Aorta (tissue), 5 donors: Measurements from ENCODE around the gene FLYWCH1. TPM values are rescaled to one million over a fixed set of nuclear protein-coding genes. Genes with fewer than 3 reads are reported as not detected.
A peak's percentile ranks its signal among the peaks of the same experiment; 100 is the strongest.

Experiments
- ATAC-seq: fragments of 200-7000 bp; cut with Tn5 transposase; one replicate; pipeline ENCODE4 v1.9.1; 2022; ENCODE audit warnings: moderate library complexity; ENCODE audit not compliant: low FRiP score
- DNase-seq, 2 donors: peaks; one replicate each; pipeline ENCODE4 v3.0.0-alpha.2; 2020
- H3K27ac ChIP-seq, 2 donors: one replicate each; pipeline ENCODE4 v1.5.1; 2013; ENCODE audit warnings: low read length in 2 of 2, mild to moderate bottlenecking in 2 of 2, moderate library complexity in 2 of 2, control low read depth in 1 of 2, inconsistent platforms in 1 of 2, low read depth in 1 of 2
- H3K27me3 ChIP-seq, 2 donors: one replicate each; pipeline ENCODE4 v1.6.1; 2013; ENCODE audit warnings: control low read depth in 1 of 2, low read length in 1 of 2, mild to moderate bottlenecking in 1 of 2, moderate library complexity in 1 of 2; ENCODE audit not compliant: insufficient read depth in 2 of 2, control insufficient read depth in 1 of 2
- H3K36me3 ChIP-seq, 2 donors: one replicate each; pipeline ENCODE4 v1.6.1; 2013; ENCODE audit warnings: control low read depth in 1 of 2, low read length in 1 of 2, mild to moderate bottlenecking in 1 of 2; ENCODE audit not compliant: insufficient read depth in 2 of 2, control insufficient read depth in 1 of 2
- H3K4me1 ChIP-seq, 2 donors: one replicate each; pipeline ENCODE4 v1.6.1; 2013; ENCODE audit warnings: low read length in 2 of 2, control low read depth in 1 of 2, mild to moderate bottlenecking in 1 of 2, moderate library complexity in 1 of 2; ENCODE audit not compliant: insufficient read depth in 2 of 2, control insufficient read depth in 1 of 2
- H3K4me3 ChIP-seq, 2 donors: one replicate each; pipeline ENCODE4 v1.5.1; 2013; ENCODE audit warnings: low read length in 2 of 2, control low read depth in 1 of 2, mild to moderate bottlenecking in 1 of 2
- H3K9me3 ChIP-seq: one replicate; pipeline ENCODE4 v1.6.1; 2013; ENCODE audit warnings: mild to moderate bottlenecking, low read length; ENCODE audit not compliant: control insufficient read depth
- WGBS, 2 donors: extraction: QIAGEN DNeasy Blood & Tissue Kit; methylation state at CpG; one replicate each; pipeline ENCODE4 v1.1.7; 2013; 5-methylcytosine and 5-hydroxymethylcytosine counted together
- intact Hi-C, 2 donors: fragments of 100-400 bp; cut with DNase I; formaldehyde crosslinking; loops; one replicate each; pipeline versions ENCODE4 v1.14.2 to v1.15.0; 2022
- polyA plus RNA-seq, 2 donors: library from polyadenylated mRNA; stranded (reverse); fragments of 200-250 nt; gene quantifications; one replicate each; pipeline ENCODE4 v1.2.3, GENCODE V29; 2013
- total RNA-seq, 2 donors: library from RNA; stranded (reverse); fragmentation: NEBNext Ultra II Directional; extraction: Animal tissue kit (Norgen Biotek cat#: 25700); gene quantifications; one replicate each; pipeline ENCODE4 v1.2.1, GENCODE V29; 2021
- donor health status: healthy with polysubstance abuse.
- donor health status: Bipolar disorder and iron deficiency.
- donor health status: DM: no; HTN: no; CAD: no.
- donor health status: DM: no; HTN: no; CAD: no.
- donor health status: DM: yes; HTN: yes; CAD: no.

Gene FLYWCH1
- total and polyA plus RNA-seq, 4 donors: 24.2 to 103 (median 56.5) TPM

DNA sequence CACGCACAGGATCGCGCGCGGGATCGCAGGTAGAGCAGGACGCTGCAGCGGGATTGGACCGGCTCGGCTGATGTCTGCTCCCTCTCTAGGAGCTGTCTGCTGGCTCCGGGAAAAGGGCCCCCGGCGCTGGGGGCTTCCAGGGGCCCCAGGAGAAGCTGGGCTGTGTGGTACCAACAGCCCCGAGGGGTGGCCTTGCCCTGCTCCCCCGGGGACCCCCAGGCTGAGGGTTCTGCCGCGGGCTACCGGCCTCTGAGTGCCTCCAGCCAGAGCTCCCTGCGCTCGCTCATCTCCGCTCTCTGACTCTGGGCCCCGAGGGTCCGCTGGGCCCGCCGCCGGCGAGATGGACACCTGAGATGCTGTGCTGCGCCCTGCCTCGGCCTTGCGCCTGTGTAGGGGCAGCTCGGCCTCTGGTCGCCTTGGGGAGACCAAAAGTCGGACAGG lies 56.0 kb downstream of the FLYWCH1 start:
- intact Hi-C loops: no loop called here
- ATAC-seq: no peak
- Histone ChIP-seq H3K27me3 (no peaks in the 10 kb centered on the region), H3K27ac (no peak overlapping the region), H3K4me3 (no peak overlapping the region), H3K36me3 (no peaks in the 10 kb centered on the region), H3K4me1 (no peaks in the 10 kb centered on the region), H3K9me3 (no peaks in the 10 kb centered on the region)
- peak in 1 of 2 donors; percentile 47 for DNase-seq
- whole genome bisulfite sequencing, 2 donors: 50 to 55% methylated on average over 19 to 33 of the region's 33 CpGs

DNA sequence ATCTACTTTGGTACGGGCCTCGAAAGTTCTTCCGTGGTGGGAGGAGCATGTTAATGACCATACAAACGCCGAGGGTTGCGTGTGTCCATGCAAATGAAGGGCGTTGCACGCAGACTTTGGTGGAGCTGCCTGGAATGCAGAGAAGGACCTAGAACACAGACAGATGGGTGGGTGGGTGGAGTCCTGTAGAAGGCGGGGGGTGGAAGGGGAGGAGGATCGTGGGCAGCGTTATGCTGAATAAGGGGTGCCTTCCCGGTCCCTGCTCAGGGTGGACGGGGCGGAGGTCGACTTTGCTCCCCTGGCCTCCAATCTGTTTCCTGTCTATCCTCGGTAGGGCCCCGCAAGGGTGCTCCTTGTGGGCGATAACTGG lies 56.6 kb downstream of the FLYWCH1 start:
- H3K27me3 ChIP-seq: no peaks in the 10 kb centered on the region
- no peak overlapping the region for H3K27ac ChIP-seq
- H3K4me1 ChIP-seq: no peaks in the 10 kb centered on the region
- no peaks in the 10 kb centered on the region for H3K36me3 ChIP-seq
- ATAC-seq: no peak
- no peaks in the 10 kb centered on the region for H3K9me3 ChIP-seq
- peak in 1 of 2 donors; percentile 53 for DNase-seq
- no peak overlapping the region for H3K4me3 ChIP-seq
- intact Hi-C loops: no loop called here
- 18% methylated on average over 18 of the region's 18 CpGs for WGBS, 2 donors

DNA sequence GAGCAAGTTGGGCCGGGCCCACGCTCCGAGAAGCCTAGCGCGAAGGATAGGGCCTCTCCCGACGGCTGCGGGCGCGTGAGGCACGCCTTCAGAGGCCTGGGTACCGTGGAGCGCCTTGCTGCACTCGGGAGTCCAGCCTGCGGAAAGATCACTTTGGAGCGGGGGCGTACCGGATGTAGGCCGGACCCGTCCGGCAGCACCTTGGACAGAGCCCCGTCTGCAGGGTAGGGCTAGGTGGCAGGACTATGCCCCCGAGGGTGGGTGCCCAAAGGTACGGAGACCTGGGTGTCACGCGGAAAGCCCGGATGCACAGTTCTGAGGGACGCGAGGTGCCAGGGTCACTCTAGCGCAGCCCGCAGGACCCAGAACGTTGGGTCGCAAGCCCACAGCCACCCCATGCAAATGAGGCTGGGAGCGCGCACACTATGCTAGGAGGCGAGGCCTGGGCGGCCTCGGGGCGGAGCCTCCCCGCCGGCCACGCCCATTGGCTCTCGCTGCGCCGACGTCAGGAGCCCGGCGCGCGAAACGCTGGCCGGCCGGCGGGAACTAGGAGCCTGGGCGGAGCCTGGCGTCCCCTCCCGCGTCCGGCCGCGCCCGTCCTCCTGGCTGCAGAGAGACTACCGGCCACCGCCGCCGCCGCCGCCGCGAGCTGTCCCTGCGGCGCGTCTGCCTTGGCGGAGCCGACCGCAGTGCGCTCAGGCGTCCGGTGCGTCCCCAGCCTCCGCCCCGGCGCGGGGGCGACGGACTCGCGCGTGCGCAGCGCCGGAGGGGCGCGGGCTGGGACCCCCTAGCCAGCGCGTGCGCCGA lies 57.2 kb downstream of the FLYWCH1 start, which contains the start of gene PAQR4:
Gene PAQR4 (plus strand): TSS at position 611 of the 807 bp plus-strand sequence. CDS start 327 bp downstream, outside the sequence.
- no peaks in the 10 kb centered on the region for H3K36me3 ChIP-seq
- WGBS, 2 donors: 1% methylated on average over 69 to 98 of the region's 98 CpGs
- intact Hi-C loops: no loop called here
- H3K27me3 ChIP-seq: no peaks in the 10 kb centered on the region
- H3K27ac ChIP-seq: no peak within 1 kb of the TSS
- ATAC-seq (peak; percentile 93), DNase-seq (peak; percentile 89 to 94)
- no peaks in the 10 kb centered on the region for H3K9me3 ChIP-seq
- H3K4me3 ChIP-seq: peak within 1 kb of the TSS; percentile 13 to 46
- no peaks in the 10 kb centered on the region for H3K4me1 ChIP-seq

DNA sequence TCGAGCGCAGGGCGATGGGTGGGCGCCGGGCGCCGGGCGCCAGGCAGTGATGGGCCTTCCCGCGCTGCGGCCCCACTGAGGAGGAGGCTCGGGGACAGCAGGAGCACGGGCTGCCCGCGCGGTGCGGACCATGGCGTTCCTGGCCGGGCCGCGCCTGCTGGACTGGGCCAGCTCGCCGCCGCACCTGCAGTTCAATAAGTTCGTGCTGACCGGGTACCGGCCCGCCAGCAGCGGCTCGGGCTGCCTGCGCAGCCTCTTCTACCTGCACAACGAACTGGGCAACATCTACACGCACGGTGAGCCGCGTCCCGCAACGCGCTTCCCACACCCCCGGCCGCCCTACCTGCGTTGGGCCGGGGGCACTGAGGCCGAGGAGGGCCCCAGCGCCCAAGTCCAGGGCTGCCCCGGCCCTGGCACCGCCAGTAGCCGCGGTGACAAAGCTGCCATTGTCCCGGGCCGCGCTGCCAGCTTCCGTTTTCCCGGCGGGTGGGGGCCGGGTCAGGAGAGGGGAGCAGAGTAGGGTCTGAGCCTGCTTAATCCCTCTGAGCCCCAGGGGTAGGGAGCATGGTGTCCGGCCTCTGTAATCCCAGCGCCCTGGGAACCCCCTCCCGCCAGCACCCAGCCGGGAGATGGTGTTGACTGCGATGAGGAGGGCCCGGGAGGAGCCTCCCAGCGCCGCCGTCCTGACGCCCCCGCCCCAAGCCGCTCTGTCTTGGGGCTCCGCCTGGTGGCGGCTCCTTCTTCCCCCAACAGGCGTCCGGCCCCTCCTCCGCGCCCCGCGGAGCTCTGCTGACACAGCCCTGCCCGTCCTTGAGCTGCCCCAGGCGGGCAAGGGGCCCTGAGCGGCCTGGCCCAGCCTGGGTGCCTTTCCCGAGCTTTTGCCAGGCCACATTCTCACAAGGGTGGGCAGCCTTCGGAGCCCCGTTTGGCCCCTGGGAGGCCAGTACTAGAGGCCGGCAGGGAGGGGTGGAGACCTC lies 58.1 kb downstream of the FLYWCH1 start:
- peak overlapping the region; percentile 13 to 46 for H3K4me3 ChIP-seq
- DNase-seq (peak in 1 of 2 donors; percentile 84), ATAC-seq (peak; percentile 4)
- no peaks in the 10 kb centered on the region for H3K36me3 ChIP-seq
- 5% methylated on average over 67 to 83 of the region's 83 CpGs for WGBS, 2 donors
- no peaks in the 10 kb centered on the region for H3K27me3 ChIP-seq
- no peak overlapping the region for H3K27ac ChIP-seq
- intact Hi-C loops: no loop called here
- no peaks in the 10 kb centered on the region for H3K4me1 ChIP-seq
- H3K9me3 ChIP-seq: no peaks in the 10 kb centered on the region

DNA sequence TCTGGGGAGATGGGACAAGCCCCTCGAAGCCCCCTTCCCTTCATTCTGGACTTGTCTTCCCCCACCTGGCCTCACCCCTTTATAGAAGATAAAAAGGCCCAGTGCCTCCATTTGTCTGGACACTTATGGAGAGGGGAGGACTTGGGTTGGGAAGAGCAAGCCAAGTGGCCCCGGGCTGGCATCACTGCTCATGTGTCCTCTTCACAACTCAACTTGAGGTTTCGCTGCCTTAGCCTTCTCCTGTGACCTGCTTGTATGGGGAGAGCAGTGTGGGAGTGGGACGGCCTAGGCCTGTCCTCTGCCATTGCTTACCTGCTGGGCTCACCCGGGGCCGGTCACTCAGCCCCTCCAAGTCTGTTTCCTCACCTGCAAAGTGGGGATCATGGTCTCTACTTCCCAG lies 58.8 kb downstream of the FLYWCH1 start:
- Histone ChIP-seq H3K9me3 (no peaks in the 10 kb centered on the region), H3K4me3 (no peak overlapping the region), H3K27me3 (no peaks in the 10 kb centered on the region), H3K4me1 (no peaks in the 10 kb centered on the region), H3K36me3 (no peaks in the 10 kb centered on the region), H3K27ac (no peak overlapping the region)
- ATAC-seq (no peak), DNase-seq (no peak)
- 91% methylated on average over 6 of the region's 6 CpGs for WGBS, 2 donors
- intact Hi-C loops: no loop called here

DNA sequence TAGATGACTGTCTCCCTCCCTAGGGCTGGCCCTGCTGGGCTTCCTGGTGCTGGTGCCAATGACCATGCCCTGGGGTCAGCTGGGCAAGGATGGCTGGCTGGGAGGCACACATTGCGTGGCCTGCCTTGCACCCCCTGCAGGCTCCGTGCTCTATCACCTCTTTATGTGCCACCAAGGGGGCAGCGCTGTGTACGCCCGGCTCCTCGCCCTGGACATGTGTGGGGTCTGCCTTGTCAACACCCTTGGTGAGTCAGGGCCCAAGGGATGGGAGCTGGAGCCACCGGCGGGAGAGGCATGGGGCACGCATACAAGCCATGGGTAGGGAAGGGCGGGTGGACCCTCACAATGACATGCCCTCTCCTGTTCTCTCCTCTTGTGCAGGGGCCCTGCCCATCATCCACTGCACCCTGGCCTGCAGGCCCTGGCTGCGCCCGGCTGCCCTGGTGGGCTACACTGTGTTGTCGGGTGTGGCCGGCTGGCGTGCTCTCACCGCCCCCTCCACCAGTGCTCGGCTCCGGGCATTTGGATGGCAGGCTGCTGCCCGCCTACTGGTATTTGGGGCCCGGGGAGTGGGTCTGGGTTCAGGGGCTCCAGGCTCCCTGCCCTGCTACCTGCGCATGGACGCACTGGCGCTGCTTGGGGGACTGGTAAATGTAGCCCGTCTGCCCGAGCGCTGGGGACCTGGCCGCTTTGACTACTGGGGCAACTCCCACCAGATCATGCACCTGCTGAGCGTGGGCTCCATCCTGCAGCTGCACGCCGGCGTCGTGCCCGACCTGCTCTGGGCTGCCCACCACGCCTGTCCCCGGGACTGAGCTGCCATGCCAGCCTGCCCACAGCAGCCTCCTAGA lies 59.6 kb downstream of the FLYWCH1 start:
- DNase-seq (no peak), ATAC-seq (no peak)
- 95 to 96% methylated on average over 35 of the region's 35 CpGs for WGBS, 2 donors
- Histone ChIP-seq H3K9me3 (no peaks in the 10 kb centered on the region), H3K36me3 (no peaks in the 10 kb centered on the region), H3K4me1 (no peaks in the 10 kb centered on the region), H3K27me3 (no peaks in the 10 kb centered on the region), H3K27ac (no peak overlapping the region), H3K4me3 (no peak overlapping the region)
- intact Hi-C loops: no loop called here

DNA sequence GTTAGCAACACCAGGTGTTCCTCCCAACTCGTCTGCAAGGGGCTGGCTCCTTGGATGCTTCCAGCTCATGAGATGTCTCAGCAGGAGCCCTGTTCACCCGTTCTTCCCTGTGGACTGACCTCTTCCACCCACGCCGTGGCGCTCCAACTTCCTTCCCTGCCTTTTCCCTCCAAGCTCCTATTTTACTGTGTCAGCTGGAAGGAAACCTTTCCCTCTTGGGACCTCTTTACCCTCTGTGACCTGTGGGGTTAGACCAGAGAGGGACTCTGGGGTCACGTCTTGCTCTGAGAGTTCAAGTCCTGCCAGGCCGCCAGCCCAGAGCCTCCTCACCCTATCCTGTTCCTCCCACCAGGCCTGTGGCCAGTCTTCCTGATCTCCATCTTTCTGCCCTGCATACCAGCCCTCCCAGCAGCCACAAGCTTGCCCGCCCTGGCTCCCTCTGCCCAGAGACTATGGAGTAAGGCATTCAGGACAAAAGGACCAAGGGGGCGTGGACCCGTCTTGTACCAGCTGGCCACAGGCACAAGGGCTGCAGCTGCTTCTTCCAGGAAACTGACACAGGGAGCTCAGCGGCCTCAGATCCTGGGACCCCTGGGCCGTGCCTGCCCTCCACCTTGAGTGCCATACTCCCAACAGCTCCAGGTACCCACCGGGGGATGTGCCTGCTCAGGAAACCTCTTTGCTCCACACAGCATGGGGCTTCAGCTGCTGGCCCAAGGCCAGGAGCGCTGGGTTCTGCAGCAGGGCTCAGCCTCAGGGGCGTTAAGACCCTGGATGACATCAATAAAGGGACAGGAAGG lies 60.5 kb downstream of the FLYWCH1 start:
- Histone ChIP-seq H3K27ac (no peak overlapping the region), H3K4me1 (no peaks in the 10 kb centered on the region), H3K4me3 (no peak overlapping the region), H3K36me3 (no peaks in the 10 kb centered on the region), H3K27me3 (no peaks in the 10 kb centered on the region), H3K9me3 (no peaks in the 10 kb centered on the region)
- 81 to 89% methylated on average over 15 of the region's 15 CpGs for WGBS, 2 donors
- intact Hi-C loops: no loop called here
- DNase-seq (no peak), ATAC-seq (no peak)
